ENCODE measurements around the gene ENTR1.

DNA sequence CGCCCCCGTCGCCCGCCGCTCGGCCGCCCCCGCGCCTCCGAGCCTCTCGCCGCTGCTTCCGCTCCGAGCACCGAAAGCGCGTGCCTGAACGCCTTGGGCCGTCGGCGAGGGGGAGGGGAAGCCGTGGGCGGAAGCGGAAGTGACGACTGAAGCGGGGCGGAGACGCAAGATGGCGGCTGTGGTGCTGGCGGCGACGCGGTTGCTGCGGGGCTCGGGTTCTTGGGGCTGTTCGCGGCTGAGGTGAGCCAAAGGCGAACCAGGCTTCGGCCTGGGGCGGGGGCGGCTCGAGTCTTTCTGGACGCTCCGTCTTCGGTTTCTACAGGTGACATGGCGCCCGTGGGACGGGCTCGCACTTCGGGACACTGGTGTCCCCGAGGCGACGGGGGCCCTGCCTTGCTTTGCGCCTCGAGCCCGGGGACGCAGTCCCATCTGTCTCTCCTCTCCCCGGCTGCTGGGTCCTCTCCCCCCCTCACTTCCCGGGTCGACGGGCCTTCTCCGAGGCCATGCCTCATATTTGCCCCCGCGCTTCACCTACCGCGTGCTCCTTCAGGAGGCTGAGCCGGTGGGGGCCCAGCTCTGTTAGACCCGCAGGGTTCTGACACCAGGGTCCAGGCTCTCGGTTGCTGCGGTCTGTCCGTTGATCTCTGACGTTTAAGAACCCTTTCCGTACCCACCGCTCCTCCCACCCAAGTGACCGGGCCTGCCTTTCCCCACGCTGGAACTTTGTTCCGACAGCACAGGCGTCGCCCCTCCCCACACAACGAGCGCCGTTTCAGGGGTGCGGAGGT, at the start of gene ENTR1, which contains the start of gene PMPCA:
- TF ChIP-seq, protein P1, sequence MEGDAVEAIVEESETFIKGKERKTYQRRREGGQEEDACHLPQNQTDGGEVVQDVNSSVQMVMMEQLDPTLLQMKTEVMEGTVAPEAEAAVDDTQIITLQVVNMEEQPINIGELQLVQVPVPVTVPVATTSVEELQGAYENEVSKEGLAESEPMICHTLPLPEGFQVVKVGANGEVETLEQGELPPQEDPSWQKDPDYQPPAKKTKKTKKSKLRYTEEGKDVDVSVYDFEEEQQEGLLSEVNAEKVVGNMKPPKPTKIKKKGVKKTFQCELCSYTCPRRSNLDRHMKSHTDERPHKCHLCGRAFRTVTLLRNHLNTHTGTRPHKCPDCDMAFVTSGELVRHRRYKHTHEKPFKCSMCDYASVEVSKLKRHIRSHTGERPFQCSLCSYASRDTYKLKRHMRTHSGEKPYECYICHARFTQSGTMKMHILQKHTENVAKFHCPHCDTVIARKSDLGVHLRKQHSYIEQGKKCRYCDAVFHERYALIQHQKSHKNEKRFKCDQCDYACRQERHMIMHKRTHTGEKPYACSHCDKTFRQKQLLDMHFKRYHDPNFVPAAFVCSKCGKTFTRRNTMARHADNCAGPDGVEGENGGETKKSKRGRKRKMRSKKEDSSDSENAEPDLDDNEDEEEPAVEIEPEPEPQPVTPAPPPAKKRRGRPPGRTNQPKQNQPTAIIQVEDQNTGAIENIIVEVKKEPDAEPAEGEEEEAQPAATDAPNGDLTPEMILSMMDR (conservative IDR thresholded peaks at IDR 0.05; ENCODE audit: low read depth, low read length), result no peak
- TF ChIP-seq POLR2A (IDR thresholded peaks at IDR 0.05; ENCODE audit: low read depth, low read length) (peak; percentile 92), BHLHE40 (IDR thresholded peaks at IDR 0.05; ENCODE audit: low read depth, low read length) (peak; percentile 63; the same call in 1 of the 2 replicates), CEBPB (IDR thresholded peaks at IDR 0.05; ENCODE audit: low read depth, low read length) (no peak), RAD21 (IDR thresholded peaks at IDR 0.05; ENCODE audit: low read length) (no peak), CHD1 (IDR thresholded peaks at IDR 0.05; ENCODE audit: low read depth, low read length) (no peak), RFX5 (IDR thresholded peaks at IDR 0.05; ENCODE audit: low read depth, low read length) (no peak), RCOR1 (IDR thresholded peaks at IDR 0.05; ENCODE audit: insufficient replicate concordance, low read length) (no peak)
- TF ChIP-seq, protein P2, sequence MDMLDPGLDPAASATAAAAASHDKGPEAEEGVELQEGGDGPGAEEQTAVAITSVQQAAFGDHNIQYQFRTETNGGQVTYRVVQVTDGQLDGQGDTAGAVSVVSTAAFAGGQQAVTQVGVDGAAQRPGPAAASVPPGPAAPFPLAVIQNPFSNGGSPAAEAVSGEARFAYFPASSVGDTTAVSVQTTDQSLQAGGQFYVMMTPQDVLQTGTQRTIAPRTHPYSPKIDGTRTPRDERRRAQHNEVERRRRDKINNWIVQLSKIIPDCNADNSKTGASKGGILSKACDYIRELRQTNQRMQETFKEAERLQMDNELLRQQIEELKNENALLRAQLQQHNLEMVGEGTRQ (IDR thresholded peaks at IDR 0.05; ENCODE audit: low read depth, low read length), result 0 out of 2 replicates have a peak, but pooled peaks have one; percentile 26

Data from IMR-90 (cell line).